Measurements from ENCODE around the gene PPARD. TPM values are rescaled to one million over a fixed set of nuclear protein-coding genes. Genes with fewer than 3 reads are reported as not detected.

PPARD gene
- total RNA-seq, 1 experiment from 2014 or later = 2.9 TPM

Small RNAs within 50 kb of the gene (small RNA-seq; reads per million reads assigned to genes)
- gene MIR7111 = 0 to 0.14 reads per million in 2 experiments

Other genes starting within 250 kb of the PPARD start
- gene TCP11, start 201.2 kb upstream of the PPARD start, total RNA-seq (2014; rRNA removed; shearing (Covaris generic)) = not detected in 2 replicates
- 0.50 and 0.80 TPM in 2 replicates for gene SCUBE3, start 128.6 kb upstream of the PPARD start, total RNA-seq (2014; rRNA removed; shearing (Covaris generic))
- gene ZNF76, start 82.8 kb upstream of the PPARD start, total RNA-seq (2014; rRNA removed; shearing (Covaris generic)) = 10.0 and 12.9 TPM in 2 replicates
- 0.45 and 0.71 TPM in 2 replicates for gene DEF6, start 44.7 kb upstream of the PPARD start, total RNA-seq (2014; rRNA removed; shearing (Covaris generic))
- 9.6 and 9.9 TPM in 2 replicates for gene FANCE, start 109.8 kb downstream of the PPARD start, total RNA-seq (2014; rRNA removed; shearing (Covaris generic))
- gene RPL10A, start 125.8 kb downstream of the PPARD start, total RNA-seq (2014; rRNA removed; shearing (Covaris generic)) = 1,839 and 1,991 TPM in 2 replicates
- 1.8 and 2.7 TPM in 2 replicates for gene TEAD3, start 154.5 kb downstream of the PPARD start, total RNA-seq (2014; rRNA removed; shearing (Covaris generic))
- not detected in 2 replicates for gene TULP1, start 170.3 kb downstream of the PPARD start, total RNA-seq (2014; rRNA removed; shearing (Covaris generic))

Data from SK-MEL-5 (cell line).